GM19397 (cell line): ENCODE results near the gene PCDHB6.
"Not testable (repeated sequence)": the region's sequence is repeated elsewhere in the genome, so short reads cannot be mapped to it uniquely, and the experiment has no call there.

Experiments
- ATAC-seq: cut with Tn5 transposase; IDR thresholded peaks from one replicate; pipeline ENCODE4 v1.9.1; 2021; ENCODE audit warnings: mild to moderate bottlenecking, moderate library complexity; ENCODE audit not compliant: unreplicated experiment

PCDHB6 gene

DNA sequence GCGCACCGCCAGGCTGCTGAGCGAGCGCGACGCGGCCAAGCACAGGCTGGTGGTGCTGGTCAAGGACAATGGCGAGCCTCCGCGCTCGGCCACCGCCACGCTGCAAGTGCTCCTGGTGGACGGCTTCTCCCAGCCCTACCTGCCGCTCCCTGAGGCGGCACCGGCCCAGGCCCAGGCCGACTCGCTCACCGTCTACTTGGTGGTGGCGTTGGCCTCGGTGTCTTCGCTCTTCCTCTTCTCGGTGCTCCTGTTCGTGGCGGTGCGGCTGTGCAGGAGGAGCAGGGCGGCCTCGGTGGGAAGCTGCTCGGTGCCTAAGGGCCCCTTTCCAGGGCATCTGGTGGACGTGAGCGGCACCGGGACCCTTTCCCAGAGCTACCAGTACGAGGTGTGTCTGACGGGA is 51.8 kb downstream of the PCDHB6 start:
- not testable (repeated sequence) for ATAC-seq
